ENCODE measurements around the gene NRSN2.
"Not testable (repeated sequence)": the region's sequence is repeated elsewhere in the genome, so short reads cannot be mapped to it uniquely, and the experiment has no call there.

NRSN2 gene

GRCh38 chr20:354298-354977 lies 7.5 kb downstream of the NRSN2 start:
- DNase-seq (ENCODE audit: low spot score): peak; percentile 90

GRCh38 chr20:356154-356553 lies 9.2 kb downstream of the NRSN2 start:
- DNase-seq (ENCODE audit: low spot score): not testable (repeated sequence)

GRCh38 chr20:356745-357144 lies 9.8 kb downstream of the NRSN2 start:
- no peak for DNase-seq (ENCODE audit: low spot score)

GRCh38 chr20:358891-359555 lies 12.1 kb downstream of the NRSN2 start:
- no peak for DNase-seq (ENCODE audit: low spot score)

- no peak for DNase-seq (ENCODE audit: low spot score)
Measured at GRCh38 chr20:361561-361960, 14.7 kb downstream of the NRSN2 start.

GRCh38 chr20:362271-363254 lies 15.7 kb downstream of the NRSN2 start:
- peak; percentile 79 for DNase-seq (ENCODE audit: low spot score)

- no peak for DNase-seq (ENCODE audit: low spot score)
Measured at GRCh38 chr20:363319-364078, 16.6 kb downstream of the NRSN2 start.

- no peak for DNase-seq (ENCODE audit: low spot score)
Measured at GRCh38 chr20:364905-365794, 18.2 kb downstream of the NRSN2 start.

GRCh38 chr20:366041-366718 lies 19.3 kb downstream of the NRSN2 start:
- no peak for DNase-seq (ENCODE audit: low spot score)

- no peak for DNase-seq (ENCODE audit: low spot score)
Measured at GRCh38 chr20:366719-367485, 20.0 kb downstream of the NRSN2 start.

- no peak for DNase-seq (ENCODE audit: low spot score)
Measured at GRCh38 chr20:367486-367887, 20.6 kb downstream of the NRSN2 start.

GRCh38 chr20:368915-369314 lies 22.0 kb downstream of the NRSN2 start:
- no peak for DNase-seq (ENCODE audit: low spot score)

GRCh38 chr20:370151-370600 lies 23.3 kb downstream of the NRSN2 start:
- DNase-seq (ENCODE audit: low spot score): no peak

- no peak for DNase-seq (ENCODE audit: low spot score)
Measured at GRCh38 chr20:370977-371754, 24.3 kb downstream of the NRSN2 start.

GRCh38 chr20:371755-372542 lies 25.0 kb downstream of the NRSN2 start:
- DNase-seq (ENCODE audit: low spot score): peak; percentile 92

- not testable (repeated sequence) for DNase-seq (ENCODE audit: low spot score)
Measured at GRCh38 chr20:372543-373082, 25.7 kb downstream of the NRSN2 start.

- no peak for DNase-seq (ENCODE audit: low spot score)
Measured at GRCh38 chr20:373171-373890, 26.4 kb downstream of the NRSN2 start.

All from HuH-7 (cell line).